Lower leg skin (tissue), 4 donors: Measurements from ENCODE around the gene PAFAH1B1. TPM values are rescaled to one million over a fixed set of nuclear protein-coding genes. Genes with fewer than 3 reads are reported as not detected.

Experiments used
- DNase-seq, 2 donors: peaks; one replicate each; pipeline ENCODE4 v3.0.0-alpha.2; 2019; ENCODE audit warnings: low spot score in 2 of 2
- H3K4me3 ChIP-seq: fragments of 200-600 bp; sonication (generic); 2 replicates; pipeline ENCODE4 v1.5.1; 2017; ENCODE audit warnings: mild to moderate bottlenecking, low read depth; ENCODE audit not compliant: poor library complexity, severe bottlenecking
- POLR2A ChIP-seq, 2 donors: fragments of 450-650 bp; IDR thresholded peaks; one replicate each; pipeline ENCODE4 v1.6.1; 2016 to 2017; ENCODE audit warnings: antibody characterized with exemption in 2 of 2, mild to moderate bottlenecking in 1 of 2, moderate library complexity in 1 of 2
- WGBS, 2 donors: methylation state at CpG; one replicate each; pipeline ENCODE4 v1.1.5; 2018; 5-methylcytosine and 5-hydroxymethylcytosine counted together
- intact Hi-C: fragments of 100-400 bp; cut with DNase I; formaldehyde crosslinking; loops from one replicate; pipeline ENCODE4 v1.15.0; 2023; ENCODE audit warnings: low total_unique reads
- total RNA-seq, 4 donors: library from RNA; depleted of rRNA; stranded (reverse); fragments of >200 nt; gene quantifications; one replicate each; pipeline ENCODE4 v1.1.0, GENCODE V29; 2016
- TF ChIP-seq, protein P1 (sequence below), 3 donors: fragments of 450-650 bp; IDR thresholded peaks; one replicate each; pipeline ENCODE4 v1.5.1; 2016; ENCODE audit warnings: antibody characterized with exemption in 3 of 3, mild to moderate bottlenecking in 3 of 3, moderate library complexity in 2 of 3

Gene PAFAH1B1
- total RNA-seq, 4 donors from 2014 or later = 58.7 to 121 (median 94.6) TPM

GRCh38 chr17:2681650-2682049, 88.2 kb downstream of the PAFAH1B1 start:
- DNase-seq = no peak
- intact Hi-C loops = no loop called here

GRCh38 chr17:2682176-2682938, 88.9 kb downstream of the PAFAH1B1 start:
- H3K4me3 ChIP-seq = no peak overlapping the region
- TF ChIP-seq POLR2A (IDR thresholded peaks at IDR 0.05) = no peak
- TF ChIP-seq, protein P1, sequence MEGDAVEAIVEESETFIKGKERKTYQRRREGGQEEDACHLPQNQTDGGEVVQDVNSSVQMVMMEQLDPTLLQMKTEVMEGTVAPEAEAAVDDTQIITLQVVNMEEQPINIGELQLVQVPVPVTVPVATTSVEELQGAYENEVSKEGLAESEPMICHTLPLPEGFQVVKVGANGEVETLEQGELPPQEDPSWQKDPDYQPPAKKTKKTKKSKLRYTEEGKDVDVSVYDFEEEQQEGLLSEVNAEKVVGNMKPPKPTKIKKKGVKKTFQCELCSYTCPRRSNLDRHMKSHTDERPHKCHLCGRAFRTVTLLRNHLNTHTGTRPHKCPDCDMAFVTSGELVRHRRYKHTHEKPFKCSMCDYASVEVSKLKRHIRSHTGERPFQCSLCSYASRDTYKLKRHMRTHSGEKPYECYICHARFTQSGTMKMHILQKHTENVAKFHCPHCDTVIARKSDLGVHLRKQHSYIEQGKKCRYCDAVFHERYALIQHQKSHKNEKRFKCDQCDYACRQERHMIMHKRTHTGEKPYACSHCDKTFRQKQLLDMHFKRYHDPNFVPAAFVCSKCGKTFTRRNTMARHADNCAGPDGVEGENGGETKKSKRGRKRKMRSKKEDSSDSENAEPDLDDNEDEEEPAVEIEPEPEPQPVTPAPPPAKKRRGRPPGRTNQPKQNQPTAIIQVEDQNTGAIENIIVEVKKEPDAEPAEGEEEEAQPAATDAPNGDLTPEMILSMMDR (IDR thresholded peaks at IDR 0.05) = no peak
- intact Hi-C loops = no loop called here
- WGBS, 2 donors = 73 to 74% methylated on average over 3 of the region's 3 CpGs
- no peak for DNase-seq

More at GRCh38 chr17:2681650-2682049, 88.2 kb downstream of the PAFAH1B1 start:
- WGBS, 2 donors = 88 to 90% methylated on average over 7 of the region's 7 CpGs
- no peak overlapping the region for H3K4me3 ChIP-seq
- TF ChIP-seq, protein P1 (IDR thresholded peaks at IDR 0.05) = no peak
- TF ChIP-seq POLR2A (IDR thresholded peaks at IDR 0.05) = no peak

DNA sequence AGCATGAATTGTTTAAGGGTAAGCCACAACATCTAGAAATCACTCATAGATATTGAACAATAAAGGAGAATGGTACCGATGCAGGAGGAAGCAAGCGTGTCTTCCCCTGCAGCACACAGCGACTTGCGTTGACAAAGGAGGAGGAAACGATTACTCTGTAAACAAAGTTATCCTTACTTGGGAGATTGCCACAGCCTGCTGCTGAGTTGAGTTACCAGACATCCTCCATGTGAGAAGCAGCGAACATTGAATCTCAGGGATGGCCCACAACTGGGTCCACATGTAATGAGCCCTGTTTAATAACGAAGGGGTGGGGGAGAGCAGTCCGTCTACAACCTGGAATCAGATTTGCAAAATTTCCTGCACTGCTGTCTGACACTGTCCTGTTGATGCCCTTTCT, 90.5 kb downstream of the PAFAH1B1 start:
- TF ChIP-seq POLR2A (IDR thresholded peaks at IDR 0.05) = no peak
- TF ChIP-seq, protein P1 (IDR thresholded peaks at IDR 0.05) = no peak
- 79 to 84% methylated on average over 8 of the region's 8 CpGs for WGBS, 2 donors
- no peak for DNase-seq
- H3K4me3 ChIP-seq = no peak overlapping the region
- intact Hi-C loops = no loop called here

DNA sequence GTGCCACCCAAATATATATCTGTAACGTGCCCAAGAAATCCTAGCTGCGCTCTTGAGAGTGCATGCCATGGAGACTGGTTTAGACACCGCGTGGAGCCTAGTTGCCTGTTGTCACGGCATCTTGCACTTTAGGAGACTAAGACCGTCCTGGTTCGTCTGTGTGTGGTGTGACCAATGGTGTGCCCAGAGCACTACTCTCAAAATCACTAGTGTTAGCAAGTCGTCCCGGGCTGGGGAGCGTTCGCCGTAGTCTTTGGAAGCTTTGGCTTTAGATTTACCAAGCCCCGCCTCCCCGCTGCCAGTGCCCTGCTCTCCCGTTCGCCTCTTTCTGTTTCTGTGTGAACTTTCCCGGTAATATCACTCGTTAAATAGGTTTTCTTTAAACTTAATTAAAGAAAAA, 91.1 kb downstream of the PAFAH1B1 start:
- TF ChIP-seq, protein P1 (IDR thresholded peaks at IDR 0.05) = no peak
- no peak for TF ChIP-seq POLR2A (IDR thresholded peaks at IDR 0.05)

DNA sequence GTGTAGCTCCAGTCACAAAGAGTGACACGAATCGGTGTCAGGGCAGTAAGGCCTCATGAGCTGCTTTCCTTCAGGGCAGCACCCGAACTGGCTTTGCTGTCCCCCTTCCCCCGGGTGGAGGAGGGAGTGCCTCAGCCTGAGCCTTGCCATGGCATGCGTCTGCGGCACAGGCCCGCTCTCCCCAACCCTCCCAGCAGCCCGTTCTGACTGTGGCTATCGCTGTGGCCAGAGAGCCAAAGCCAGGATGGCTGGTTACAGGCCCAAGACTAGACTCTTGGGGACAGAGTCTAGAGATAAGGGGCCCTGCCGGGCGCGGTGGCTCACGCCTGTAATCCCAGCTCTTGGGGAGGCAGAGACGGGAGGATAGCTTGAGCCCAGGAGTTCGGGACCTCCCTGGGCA, 92.2 kb downstream of the PAFAH1B1 start:
- WGBS, 2 donors = 58 to 78% methylated on average over 15 of the region's 15 CpGs
- TF ChIP-seq, protein P1 (IDR thresholded peaks at IDR 0.05) = no peak
- no peak for TF ChIP-seq POLR2A (IDR thresholded peaks at IDR 0.05)
- intact Hi-C loops = no loop called here
- H3K4me3 ChIP-seq = no peak overlapping the region
- DNase-seq = peak in 1 of 2 donors; percentile 81

More for the DNA sequence above, 91.1 kb downstream of the PAFAH1B1 start:
- peak in 1 of 2 donors; percentile 83 for DNase-seq
- no peak overlapping the region for H3K4me3 ChIP-seq
- WGBS, 2 donors = 90 to 94% methylated on average over 17 to 18 of the region's 18 CpGs
- intact Hi-C loops = no loop called here
